ENCODE data around the gene CBLB.

The CBLB gene

DNA sequence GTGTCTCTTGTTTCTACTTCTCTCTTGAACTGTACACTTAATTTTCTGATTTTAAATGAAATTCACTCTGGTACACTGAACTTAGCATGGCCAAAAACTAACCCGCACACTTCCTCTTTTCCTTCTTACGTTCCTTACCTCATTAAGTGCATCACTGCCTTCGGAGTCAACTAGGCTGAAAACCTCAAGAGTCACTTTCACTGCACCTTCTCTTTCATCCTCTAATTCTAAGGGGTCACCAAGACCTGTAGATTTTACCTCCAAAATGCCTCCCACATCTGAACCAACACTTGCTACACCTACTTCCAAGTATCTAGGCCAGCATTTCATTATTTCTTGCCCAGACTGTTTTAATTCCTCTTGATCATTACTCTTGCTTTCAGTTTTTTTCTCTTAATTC is 6.6 kb downstream of the CBLB start:
- DNase-seq (ENCODE audit: low spot score) = peak; percentile 60
- TF ChIP-seq, protein P1, sequence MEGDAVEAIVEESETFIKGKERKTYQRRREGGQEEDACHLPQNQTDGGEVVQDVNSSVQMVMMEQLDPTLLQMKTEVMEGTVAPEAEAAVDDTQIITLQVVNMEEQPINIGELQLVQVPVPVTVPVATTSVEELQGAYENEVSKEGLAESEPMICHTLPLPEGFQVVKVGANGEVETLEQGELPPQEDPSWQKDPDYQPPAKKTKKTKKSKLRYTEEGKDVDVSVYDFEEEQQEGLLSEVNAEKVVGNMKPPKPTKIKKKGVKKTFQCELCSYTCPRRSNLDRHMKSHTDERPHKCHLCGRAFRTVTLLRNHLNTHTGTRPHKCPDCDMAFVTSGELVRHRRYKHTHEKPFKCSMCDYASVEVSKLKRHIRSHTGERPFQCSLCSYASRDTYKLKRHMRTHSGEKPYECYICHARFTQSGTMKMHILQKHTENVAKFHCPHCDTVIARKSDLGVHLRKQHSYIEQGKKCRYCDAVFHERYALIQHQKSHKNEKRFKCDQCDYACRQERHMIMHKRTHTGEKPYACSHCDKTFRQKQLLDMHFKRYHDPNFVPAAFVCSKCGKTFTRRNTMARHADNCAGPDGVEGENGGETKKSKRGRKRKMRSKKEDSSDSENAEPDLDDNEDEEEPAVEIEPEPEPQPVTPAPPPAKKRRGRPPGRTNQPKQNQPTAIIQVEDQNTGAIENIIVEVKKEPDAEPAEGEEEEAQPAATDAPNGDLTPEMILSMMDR (IDR thresholded peaks at IDR 0.05; ENCODE audit: borderline replicate concordance, control extremely low read depth, extremely low read depth, insufficient read depth, missing control alignments) = no peak
- in situ Hi-C loops (cut with MboI; ENCODE audit: low sequenced_read_pairs, unreplicated experiment) = loop anchor here (25.0 kb wide), 2 partner anchors 325 to 750 kb away; no protein-coding TSS in a partner anchor

DNA sequence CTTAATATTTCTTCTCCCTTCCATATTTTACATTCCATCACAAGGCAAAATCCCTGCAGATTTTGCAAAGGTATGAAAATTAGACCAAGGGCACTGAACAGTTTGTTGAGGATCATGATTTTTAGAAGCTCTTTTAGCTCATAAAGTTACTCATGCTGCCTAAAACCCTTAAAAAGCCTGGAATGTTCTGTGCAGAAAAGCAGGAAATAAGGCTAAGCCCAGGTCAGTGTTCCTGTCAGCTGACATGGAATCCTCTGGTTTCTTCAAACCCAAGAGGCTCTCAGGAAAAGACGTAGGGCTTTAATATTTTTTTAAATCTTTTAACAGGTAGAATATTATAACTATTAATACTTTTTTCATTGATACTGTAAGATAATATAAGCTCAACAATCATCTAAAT is 8.2 kb downstream of the CBLB start:
- TF ChIP-seq, protein P1 (IDR thresholded peaks at IDR 0.05; ENCODE audit: borderline replicate concordance, control extremely low read depth, extremely low read depth, insufficient read depth, missing control alignments) = no peak
- in situ Hi-C loops (cut with MboI; ENCODE audit: low sequenced_read_pairs, unreplicated experiment) = loop anchor here (25.0 kb wide), 2 partner anchors 327 to 752 kb away; no protein-coding TSS in a partner anchor
- no peak for DNase-seq (ENCODE audit: low spot score)

DNA sequence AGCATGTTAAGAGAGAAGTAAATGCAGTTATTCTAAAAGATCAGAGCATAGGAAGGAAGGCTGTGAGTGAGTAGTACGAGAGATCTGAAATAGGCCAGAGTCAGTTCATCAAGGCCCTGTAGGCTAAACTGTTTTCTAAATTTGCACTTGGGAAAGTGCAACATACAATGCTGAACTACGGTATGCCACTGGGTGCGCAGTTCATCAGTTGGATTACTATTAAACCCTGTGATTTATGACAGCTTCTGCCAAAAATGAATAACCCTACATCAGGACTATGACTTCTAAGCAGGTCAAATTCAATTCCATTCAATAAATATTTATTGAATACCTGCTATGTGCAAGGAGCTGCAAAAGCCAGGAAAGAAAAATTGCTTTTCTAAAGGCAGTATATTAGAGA is 10.8 kb downstream of the CBLB start:
- TF ChIP-seq, protein P1 (IDR thresholded peaks at IDR 0.05; ENCODE audit: borderline replicate concordance, control extremely low read depth, extremely low read depth, insufficient read depth, missing control alignments) = no peak
- in situ Hi-C loops (cut with MboI; ENCODE audit: low sequenced_read_pairs, unreplicated experiment) = loop anchor here (25.0 kb wide), 2 partner anchors 329 to 754 kb away; no protein-coding TSS in a partner anchor
- DNase-seq (ENCODE audit: low spot score) = no peak

DNA sequence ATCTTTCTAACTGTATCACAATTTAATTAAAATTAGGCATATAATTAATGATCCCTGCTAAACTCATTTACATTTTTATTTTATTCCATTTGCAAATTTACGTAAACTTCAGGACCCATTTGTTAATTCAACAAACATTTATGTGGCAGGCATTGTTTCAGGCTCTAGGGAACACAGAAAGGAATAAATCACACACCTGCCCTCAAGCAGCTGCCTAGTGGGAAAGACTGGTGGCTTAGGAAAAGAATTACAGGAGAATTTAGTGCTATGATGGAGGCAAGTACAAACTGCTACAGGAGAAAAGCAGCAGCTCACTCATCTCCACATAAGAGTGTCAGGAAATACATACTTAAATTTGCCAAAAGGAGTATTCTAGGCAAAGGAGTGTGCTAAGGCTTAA is 11.2 kb downstream of the CBLB start:
- TF ChIP-seq, protein P1 (IDR thresholded peaks at IDR 0.05; ENCODE audit: borderline replicate concordance, control extremely low read depth, extremely low read depth, insufficient read depth, missing control alignments) = no peak
- in situ Hi-C loops (cut with MboI; ENCODE audit: low sequenced_read_pairs, unreplicated experiment) = loop anchor here (25.0 kb wide), 2 partner anchors 330 to 755 kb away; no protein-coding TSS in a partner anchor
- no peak for DNase-seq (ENCODE audit: low spot score)

DNA sequence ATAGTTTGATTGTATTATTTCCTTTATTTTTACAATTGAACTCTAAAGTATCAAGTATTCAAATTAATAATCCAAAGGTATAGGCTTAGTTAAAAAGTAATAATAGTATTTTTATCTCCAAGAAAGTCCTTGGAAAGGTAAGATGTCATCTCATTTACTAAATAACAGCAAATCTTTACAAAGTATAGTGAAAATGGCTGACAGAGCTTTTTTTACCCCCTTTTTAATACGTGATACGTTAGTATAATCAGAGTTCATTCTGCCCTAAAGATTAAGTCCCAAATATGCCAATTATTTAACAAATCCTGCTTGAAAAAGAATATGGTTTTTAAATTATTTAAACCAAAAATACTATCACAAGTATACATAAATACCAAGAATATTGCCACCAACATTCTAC is 12.2 kb downstream of the CBLB start:
- no peak for DNase-seq (ENCODE audit: low spot score)
- in situ Hi-C loops (cut with MboI; ENCODE audit: low sequenced_read_pairs, unreplicated experiment) = loop anchor here (25.0 kb wide), 2 partner anchors 331 to 756 kb away; no protein-coding TSS in a partner anchor
- TF ChIP-seq, protein P1 (IDR thresholded peaks at IDR 0.05; ENCODE audit: borderline replicate concordance, control extremely low read depth, extremely low read depth, insufficient read depth, missing control alignments) = no peak

DNA sequence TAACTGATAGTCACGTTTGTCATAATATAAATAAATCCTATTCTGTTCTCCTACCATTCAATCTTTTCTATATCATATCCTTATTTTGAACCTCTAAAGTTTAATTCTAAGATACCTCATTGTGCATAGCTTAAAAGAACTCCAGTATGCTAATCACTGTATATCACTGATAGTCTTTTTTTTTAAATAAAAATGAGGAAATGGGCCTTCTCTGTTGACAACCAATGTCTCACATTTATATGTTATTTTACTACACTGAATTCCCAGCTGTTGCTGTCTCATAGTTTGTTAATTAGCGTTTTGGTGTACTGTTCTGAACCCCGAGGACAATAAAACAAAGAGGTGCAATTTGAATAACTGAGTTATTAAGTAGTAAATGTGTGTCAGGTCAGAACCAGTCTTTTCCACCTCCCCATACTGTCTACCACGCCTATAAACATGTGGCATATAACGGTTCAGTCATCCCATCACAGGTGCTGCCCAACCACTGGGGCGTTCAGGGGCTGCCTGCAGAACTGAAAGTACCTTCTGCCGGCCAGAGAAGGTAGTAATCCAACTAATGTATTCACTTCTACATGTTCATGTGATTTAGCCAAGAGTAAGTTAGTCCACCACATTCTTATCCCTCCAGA is 14.9 kb downstream of the CBLB start:
- in situ Hi-C loops (cut with MboI; ENCODE audit: low sequenced_read_pairs, unreplicated experiment) = loop anchor here (25.0 kb wide), 2 partner anchors 333 to 758 kb away; no protein-coding TSS in a partner anchor
- peak; percentile 31 for DNase-seq (ENCODE audit: low spot score)
- TF ChIP-seq, protein P1 (IDR thresholded peaks at IDR 0.05; ENCODE audit: borderline replicate concordance, control extremely low read depth, extremely low read depth, insufficient read depth, missing control alignments) = no peak
